GM19351 (cell line): ENCODE measurements around the gene TYSND1.
"Not testable (repeated sequence)": the region's sequence is repeated elsewhere in the genome, so short reads cannot be mapped to it uniquely, and the experiment has no call there.

ENCODE experiments used
- ATAC-seq: cut with Tn5 transposase; IDR thresholded peaks from one replicate; pipeline ENCODE4 v1.9.1; 2021; ENCODE audit warnings: mild to moderate bottlenecking, moderate library complexity; ENCODE audit not compliant: unreplicated experiment

The TYSND1 gene

GRCh38 chr10:70135684-70136083 is 10.8 kb downstream of the TYSND1 start:
- ATAC-seq: no peak

DNA sequence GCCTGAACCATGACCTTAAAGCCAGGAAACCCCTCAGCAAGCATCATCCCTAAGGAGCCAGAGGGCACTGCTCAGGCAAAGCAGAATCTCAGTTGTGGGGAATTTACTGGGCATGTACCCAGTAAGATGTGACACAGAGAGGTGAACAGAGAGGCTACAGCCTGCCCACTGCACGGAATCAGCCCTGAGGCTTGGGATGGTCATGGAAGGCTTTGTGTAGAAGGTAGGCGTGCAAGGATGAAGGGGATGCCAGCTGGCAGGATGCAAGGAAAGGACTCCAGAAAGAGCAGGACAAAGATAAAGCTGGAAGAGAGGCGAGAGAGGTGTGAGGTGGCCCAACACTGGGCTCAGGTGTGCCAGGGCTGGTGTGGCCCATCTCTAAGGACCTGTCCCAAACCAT is 11.5 kb downstream of the TYSND1 start:
- no peak for ATAC-seq

DNA sequence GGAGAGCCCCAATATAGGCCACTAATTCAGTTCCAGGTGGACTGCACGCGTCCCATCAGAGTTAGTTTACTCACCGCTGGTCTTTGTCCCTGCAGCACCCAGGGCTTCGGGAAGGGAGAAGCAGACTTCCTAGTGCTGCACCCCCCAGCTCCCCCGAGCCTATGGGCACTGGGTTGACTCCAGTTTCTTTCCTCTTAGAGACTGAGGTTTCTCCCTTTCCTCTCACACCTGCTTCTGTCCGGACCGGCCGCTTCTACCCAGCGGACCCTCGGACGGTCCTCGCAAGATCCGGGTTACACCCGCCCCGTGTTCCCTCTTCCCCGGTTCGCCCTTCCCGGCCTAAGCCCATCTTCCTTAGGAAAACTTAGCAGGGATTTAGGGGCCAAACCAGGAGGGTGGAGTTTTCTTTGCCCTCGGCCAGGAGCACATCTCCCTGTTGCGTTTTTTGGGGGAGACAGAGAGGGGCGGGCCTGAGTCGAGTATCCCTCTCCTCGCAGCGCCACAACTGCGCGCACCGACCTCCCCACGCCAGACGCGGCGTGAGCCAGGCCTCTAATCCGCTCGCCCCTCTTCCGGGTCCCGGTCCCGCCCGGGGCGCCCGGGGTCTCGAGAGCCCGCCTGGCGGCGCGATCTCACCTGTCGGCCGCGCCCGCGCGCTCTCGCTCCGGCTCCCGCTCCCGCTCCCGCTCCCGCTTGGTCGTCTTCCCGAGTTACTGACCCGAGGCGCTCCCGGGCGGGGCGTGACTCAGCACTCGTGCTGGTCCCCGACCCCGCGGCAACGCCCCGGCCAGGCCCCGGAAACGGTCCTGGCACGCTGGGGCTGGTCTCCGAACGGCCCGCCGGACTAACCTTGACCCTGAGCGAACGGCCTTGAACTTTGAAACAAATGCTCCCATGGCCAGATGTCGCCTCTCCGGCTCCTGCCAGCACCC is 14.1 kb downstream of the TYSND1 start, which contains the start of gene AIFM2:
Gene AIFM2 (minus strand): TSS at position 728 of the 932 bp plus-strand sequence. CDS start 8,741 bp downstream, outside the sequence.
- ATAC-seq: peak; percentile 82

- ATAC-seq: no peak
These were observed 15.0 kb downstream of the TYSND1 start for GRCh38 chr10:70131560-70131937.

GRCh38 chr10:70130878-70131559 is 15.5 kb downstream of the TYSND1 start:
- ATAC-seq: no peak

DNA sequence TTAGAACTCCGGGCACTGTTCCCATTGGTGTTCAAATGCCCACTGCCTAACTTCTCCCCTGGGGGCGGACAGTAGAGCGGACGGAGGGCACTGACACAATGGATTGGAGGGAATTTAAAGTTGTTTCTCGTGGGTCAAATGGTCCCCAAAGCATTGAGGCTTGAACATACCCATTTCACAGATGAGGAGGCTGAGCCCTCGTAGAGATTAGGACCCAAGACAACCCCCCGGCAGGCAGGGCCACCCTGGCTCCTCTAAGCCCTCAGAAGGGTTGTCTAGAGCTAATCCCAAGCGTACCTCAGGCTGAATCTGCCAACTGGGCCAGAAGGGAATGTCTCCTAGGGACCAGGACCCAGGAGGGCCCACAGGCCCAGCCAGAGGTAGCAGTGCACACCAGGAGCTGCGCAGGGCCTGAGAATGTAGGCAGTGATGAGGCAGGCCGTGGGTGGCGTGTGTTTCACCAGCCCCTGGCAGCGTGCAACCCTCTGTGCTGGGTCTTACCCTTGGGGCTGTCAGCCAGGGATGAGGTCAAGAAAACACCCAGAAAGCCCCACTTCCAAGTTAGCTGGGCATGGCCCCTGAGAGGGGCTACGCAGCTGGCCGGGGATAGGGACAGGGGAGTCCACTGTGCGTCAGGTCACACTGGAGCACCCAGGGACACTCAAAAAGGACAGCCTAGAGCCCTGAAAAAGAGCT is 19.7 kb downstream of the TYSND1 start:
- no peak for ATAC-seq

DNA sequence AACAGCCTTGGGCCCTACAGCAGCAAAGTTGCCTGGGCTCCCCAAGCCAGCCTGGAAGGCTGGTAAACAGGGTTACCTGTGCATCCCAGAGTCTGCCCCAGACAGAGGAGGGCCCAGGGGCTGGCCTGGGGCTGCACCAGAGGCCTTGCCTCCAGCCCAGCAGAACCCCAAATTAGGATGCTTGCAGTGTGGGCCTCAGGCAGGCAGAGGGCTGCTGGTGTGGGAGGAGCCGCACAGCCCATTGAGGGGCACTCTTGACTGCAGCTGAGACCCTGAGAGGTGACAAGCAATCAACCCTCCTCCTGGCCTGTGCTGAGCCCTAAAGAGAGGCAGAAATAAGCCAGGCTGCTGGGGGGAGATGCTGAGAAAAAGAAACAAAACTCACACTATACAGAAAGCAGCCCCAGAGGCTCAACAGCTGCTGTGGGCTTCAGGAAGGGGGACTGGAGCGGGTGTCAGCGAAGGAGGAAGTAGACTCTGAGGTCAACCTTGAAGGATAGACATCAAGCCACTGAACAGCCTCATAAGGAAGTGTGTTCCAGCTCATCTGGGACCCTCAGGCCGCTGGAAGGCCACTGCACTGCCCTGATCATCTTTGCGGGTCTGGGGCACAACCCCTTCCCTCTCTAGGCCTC is 20.5 kb downstream of the TYSND1 start:
- no peak for ATAC-seq

DNA sequence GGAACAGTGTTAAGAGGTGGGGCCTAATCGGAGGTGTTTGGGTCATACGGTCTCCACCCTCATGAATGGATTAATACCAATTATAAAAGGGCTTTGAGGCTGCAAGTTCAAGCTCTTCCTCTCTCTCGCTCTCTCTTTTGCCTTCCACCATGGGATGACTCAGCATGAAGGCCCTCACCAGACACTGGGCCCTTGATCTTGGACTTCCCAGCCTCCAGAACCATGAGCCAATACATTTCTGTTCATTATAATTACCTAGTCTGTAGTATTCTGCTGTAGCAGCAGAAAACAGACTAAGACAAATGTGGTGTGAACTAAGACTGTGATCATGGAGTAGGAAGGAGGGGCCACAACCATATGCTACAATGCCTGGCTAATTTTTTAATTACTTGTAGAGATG is 21.6 kb downstream of the TYSND1 start:
- ATAC-seq: no peak

DNA sequence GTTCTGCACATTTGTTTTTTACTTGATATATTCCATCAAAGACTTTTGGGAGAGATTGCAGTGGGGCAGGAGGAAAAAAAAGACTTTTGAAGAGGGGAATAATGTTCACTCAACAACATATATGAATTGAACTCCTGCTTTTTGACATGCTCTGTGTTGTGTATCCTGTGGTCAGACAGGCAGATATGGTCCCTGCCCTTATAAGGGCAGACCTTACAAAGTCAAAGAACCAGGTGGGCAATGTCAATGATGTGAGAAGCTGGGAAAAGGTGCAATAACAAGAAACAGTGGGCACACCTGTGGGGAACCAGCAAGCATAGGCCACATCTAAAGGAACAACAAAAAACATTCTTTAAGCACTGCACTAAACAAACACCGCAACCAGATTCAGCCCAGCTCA is 22.1 kb downstream of the TYSND1 start:
- no peak for ATAC-seq

GRCh38 chr10:70123817-70124216 is 22.7 kb downstream of the TYSND1 start:
- ATAC-seq: no peak

GRCh38 chr10:70123166-70123565 is 23.3 kb downstream of the TYSND1 start:
- not testable (repeated sequence) for ATAC-seq

- ATAC-seq: no peak
These were observed 23.8 kb downstream of the TYSND1 start for GRCh38 chr10:70122742-70123141.

GRCh38 chr10:70121281-70121949 is 25.1 kb downstream of the TYSND1 start:
- no peak for ATAC-seq

- no peak for ATAC-seq
These were observed 26.1 kb downstream of the TYSND1 start for GRCh38 chr10:70120417-70120816.

GRCh38 chr10:70119623-70120022 is 26.9 kb downstream of the TYSND1 start:
- no peak for ATAC-seq

- no peak for ATAC-seq
These were observed 27.3 kb downstream of the TYSND1 start for GRCh38 chr10:70119197-70119596.

DNA sequence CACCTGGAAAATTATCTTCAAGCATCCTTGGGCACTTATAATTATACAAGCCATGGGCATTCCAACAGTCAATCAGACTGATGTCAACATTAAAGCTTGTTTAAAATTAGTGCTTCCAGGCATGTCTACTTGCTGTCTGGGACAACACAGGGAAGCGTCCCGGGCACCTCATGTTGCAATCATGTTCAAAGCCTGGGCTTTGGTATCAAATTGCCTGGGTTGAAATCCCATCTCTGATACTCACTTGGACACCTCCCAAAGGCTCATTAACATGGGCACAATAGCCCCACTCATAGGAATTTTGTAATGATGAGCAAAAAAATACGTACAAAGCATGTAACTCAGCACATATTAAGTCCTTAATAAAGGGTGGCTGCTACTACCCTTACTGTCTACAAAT is 28.3 kb downstream of the TYSND1 start:
- no peak for ATAC-seq

GRCh38 chr10:70117646-70118045 is 28.9 kb downstream of the TYSND1 start:
- no peak for ATAC-seq

- ATAC-seq: no peak
These were observed 30.4 kb downstream of the TYSND1 start for GRCh38 chr10:70115948-70116682.

GRCh38 chr10:70114902-70115301 is 31.6 kb downstream of the TYSND1 start:
- ATAC-seq: no peak
